ENCODE results near the gene HDAC4. TPM values are rescaled to one million over a fixed set of nuclear protein-coding genes. Genes with fewer than 3 reads are reported as not detected.

HDAC4 gene
- total RNA-seq, 1 donor from 2014 or later = 33.9 TPM

DNA sequence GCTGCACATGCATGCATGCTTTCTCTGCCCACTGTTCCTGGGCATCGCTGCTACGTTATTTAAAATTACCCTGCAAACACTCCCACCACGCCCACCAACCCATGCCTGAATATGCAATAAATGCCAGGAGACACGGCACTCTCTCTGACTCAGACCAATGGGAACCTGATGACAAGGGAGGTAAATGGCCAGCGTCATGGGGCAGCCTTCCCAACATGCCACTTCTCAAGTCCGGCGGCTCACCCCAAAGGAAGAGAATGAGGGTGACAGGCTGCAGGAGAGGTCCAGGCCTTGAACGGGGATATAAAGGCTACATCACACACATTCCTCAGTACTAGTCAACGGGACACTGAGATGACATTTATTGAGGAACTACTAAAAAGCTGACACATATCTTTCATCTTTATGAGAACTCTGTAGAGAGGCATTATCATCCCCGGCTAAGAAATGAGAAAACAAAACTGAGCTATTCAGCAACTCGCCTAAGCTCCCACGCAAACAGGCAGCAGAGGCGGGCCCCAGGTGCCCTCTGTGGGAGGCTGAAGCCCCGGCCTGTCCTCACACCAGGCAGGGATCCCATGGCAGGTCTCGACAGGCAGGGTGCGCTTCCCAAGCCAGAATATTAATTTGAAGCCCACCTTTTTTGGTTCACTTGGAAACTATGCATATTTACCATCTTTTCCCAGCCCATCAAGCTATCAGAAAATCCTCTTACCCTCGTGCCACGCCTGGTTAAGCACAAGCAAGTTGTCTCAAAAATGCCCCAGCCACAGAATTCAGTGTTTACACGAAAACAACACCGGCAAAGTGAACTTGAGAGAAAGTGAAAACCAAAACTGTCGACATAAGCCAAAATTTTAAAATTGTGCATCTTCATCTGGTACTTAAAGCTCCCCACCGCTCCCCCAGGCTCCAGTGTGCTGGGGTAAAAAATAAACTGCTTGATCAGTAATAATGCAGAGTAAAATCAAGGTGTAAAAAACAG, 166.3 kb downstream of the HDAC4 start:
- no peak for ATAC-seq

DNA sequence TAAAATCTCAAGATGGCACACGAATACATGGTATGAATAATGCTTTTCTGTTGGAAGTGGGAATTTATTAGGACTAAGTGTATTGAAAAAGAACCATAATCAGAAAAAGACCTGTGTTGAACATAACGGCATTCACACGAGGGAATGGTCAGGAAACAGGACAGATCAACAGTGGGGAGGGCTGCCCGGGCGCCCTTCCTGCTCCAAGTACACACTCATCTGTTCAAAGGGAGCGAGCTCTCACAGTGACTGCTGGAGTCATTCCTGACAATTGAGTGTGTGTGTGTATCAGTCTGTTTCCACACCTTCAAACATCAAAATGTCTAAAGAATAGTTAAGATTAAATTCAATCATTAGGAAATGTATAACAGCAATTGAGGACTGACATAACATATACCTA, 167.2 kb downstream of the HDAC4 start:
- no peak for ATAC-seq

DNA sequence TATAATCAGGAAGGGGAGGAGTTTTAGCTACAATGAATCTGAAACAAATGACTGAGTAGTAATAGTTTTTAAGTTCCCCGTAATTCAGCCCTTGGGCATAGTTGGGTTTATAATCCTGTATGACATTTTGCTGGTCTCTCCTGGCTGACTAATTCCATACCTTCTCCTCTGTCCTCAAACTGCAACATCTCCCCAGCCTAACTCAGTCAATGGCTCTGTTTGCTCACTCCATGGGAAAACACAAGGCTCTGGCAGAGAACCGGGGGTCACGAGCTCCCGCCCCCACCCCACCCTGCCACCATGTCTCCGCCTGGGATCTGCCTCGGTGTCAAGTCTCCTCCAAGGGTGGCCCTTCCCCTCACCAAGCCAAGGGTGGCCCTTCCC, 168.6 kb downstream of the HDAC4 start:
- ATAC-seq = no peak

DNA sequence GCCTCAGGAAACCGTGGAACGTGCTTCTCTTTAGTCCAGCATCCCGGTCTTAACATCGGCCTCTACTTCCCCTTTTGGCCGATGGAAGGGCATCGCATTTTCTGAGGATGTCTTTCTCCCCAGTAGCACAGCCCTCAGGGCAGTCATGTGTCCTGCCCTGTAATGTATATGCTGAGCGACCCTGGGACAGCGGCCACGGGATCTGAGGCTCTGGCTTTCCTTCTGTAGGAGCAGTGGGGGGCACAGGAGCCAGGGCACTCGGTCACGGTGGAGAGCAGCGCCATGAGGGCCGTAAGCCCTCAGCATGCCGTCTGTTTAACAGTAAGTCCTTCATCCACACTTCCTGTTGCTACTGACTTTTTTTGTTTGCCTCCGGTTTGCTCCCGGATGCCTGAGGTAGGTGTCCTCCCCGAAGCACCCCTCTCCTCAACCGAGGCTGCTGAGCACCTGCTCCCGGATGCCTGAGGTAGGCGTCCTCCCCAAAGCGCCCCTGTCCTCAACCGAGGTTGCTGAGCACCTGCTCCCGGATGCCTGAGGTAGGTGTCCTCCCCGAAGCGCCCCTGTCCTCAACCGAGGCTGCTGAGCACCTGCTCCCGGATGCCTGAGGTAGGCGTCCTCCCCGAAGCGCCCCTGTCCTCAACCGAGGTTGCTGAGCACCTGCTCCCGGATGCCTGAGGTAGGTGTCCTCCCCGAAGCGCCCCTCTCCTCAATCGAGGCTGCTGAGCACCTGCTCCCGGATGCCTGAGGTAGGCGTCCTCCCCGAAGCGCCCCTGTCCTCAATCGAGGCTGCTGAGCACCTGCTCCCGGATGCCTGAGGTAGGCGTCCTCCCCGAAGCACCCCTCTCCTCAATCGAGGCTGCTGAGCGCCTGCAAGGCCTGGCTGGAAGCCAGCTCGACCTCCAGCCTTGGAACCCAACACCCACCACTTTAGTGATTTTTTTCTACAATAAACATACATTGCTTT, 169.3 kb downstream of the HDAC4 start:
- ATAC-seq = no peak

DNA sequence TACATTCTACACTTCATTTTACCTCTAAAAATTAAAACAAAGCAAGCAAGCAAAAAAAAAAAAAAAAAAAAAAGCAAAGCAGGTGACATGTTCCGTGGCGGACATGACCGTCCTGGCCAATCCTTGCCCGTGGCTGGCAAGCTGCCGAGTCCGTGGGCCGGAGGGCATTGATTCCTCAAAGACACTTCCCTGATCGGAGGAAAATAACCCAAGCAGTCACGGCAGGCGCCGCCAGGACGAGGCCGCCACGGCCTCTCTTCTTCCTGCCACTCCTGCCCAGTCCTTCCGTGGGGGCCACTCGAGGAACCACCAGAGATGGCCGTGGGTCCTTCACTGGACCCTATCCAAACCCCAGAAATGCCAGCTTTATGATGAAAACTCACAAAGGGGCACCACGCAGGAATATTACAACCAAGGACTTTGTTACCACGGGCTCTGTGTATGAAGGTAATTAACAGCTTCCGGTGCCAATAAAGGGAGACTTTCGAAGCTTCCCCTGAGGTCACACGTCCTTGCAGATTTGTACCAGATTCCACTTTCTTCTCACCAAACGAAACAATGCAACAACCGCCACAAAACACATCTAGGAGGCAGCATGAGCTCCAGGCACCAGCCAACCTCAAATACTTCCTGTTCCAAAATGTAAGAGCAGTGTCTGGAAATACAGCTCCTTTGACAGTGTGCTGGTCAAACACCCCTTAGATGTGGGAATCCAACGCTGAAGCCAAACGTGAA, 170.3 kb downstream of the HDAC4 start:
- no peak for ATAC-seq

DNA sequence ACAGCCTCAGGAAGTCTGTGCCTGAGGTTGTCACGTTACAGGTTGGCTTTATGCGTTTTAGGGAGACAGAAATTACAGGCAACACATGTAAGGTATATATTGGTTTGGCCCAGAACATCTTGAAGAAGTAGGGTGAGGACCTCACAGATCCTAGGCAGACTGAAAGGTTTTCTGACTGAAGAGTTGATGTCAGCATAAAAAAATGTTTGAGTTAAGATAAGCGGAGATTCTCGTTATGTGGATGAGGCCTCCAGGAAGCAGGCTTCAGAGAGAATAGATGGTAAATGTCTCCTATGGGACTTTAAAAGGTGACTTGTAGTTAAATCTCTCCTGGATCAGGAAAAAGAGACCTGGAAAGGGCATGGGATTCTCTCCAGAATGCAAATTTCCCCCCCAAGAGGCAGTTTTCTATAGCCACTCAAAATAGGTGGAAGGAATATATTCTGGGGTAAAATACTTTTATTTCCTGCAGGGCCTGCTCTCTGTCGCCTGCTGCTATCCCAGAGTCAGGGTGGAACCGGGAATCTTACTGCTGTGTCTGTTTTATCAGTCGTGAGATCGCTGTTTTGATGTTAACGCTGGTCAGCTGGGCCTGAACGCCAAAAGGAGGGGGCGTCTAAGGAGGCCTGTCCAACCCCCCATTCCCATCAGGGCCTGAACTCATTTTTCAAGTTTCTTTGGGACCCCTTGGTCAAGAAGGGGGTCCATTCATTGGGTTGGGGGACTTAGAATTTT, 171.1 kb downstream of the HDAC4 start:
- ATAC-seq = no peak

DNA sequence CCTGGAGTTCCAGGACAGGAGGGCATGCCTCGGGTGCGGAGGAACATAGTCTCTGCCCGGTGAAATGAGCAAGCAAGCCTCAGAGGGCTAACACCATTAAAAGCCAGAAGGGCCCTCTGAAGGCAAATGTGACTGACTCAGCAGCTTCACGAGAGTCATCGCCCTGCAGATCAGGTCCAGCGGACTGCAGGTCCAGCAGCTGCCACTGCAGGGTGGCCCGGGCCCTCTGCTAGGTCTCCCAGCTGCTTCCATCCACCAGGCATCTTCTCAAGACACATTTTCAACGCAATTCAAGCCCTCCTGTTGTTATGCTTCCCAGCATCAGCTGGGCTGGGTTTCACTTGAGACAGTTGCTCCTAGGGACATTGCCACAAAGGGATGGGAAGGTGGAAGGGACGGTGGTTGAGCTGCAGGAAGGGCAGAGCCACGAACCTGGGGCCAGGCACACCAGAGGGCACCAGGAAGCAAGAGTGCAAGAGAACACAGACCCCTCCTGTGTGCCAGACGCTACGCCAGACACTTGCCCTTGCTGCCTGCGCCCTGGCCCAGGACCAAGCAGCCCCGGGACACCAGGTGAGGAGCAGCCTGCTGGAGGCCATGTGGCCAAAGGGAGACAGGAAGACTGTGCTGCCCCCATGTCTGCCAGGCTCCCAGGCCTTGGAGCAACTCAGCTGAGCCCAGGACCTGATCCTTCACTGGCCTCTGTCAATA, 173.0 kb downstream of the HDAC4 start:
- ATAC-seq = peak; percentile 23

DNA sequence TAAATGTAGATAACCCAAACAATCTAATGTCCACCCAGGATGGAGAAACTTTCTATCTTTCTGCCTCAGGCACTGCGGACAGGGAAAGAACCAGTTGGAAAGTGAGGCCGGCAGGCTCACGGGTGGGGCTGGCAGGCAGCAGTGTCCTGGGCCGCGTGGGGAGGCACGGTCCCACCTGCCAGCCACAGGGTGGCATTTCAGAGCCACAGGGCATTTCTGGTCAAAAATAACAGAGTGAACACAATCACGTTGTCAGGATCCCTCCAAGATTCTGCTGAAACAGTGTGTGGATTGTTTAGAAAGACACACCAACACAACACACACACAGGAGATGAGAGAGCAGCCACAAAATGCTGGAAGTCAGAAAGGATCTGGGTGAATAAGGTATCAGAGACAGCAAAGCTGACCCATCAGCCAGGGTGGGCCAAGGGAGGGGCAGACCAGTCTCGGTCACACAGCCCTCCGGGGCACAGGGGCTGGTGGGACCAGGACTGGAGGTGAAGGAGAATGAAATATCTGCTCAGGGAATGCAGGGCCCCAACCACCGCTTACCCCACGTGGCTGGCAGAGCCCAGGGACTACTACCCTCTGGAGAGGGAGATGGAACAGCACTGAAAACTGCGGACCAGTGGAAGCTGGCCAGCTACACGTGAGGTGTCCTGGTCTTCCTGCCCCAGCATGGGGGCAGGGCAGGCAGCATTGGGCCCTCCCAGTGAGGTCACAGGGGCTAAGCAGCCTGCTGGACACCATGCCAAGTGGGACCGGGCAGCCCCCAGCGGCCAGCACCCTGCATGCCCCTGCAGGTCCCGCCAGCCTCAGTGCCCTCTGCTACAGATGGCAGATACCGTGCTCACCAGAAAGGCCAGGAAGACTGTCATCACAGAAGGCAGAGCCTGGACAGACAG, 173.9 kb downstream of the HDAC4 start:
- no peak for ATAC-seq

DNA sequence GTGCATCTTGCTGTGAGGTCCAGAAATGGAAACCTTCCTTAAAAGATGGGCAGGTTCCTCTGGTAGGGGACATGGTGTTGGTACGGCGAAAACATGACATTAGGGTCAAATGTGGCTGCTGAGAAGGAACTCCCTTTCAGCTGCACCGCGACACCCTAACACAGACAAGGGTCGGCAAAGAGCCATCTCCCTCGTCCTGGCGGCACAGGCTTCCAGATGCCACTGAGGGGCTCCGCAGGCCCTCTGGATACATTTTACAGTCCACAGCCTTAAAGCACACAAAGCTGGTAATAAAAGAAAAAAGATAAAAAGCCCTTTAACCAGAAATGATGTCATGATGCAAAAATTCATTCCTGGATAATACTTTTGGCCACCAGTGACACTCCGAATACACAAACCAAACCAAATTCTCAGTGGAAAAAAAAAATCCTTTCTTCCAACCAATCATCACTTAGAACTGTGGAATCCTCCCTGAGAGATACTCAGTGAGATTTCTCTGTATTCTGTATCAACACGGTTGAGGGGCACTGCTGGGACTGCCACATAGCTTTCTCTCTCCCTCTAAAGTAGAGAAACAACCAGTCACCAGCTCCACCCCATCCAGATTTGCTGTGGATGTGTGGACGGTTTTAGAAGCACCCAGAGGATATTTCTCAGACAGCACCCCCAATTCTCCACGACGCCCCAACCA, 174.8 kb downstream of the HDAC4 start:
- no peak for ATAC-seq

DNA sequence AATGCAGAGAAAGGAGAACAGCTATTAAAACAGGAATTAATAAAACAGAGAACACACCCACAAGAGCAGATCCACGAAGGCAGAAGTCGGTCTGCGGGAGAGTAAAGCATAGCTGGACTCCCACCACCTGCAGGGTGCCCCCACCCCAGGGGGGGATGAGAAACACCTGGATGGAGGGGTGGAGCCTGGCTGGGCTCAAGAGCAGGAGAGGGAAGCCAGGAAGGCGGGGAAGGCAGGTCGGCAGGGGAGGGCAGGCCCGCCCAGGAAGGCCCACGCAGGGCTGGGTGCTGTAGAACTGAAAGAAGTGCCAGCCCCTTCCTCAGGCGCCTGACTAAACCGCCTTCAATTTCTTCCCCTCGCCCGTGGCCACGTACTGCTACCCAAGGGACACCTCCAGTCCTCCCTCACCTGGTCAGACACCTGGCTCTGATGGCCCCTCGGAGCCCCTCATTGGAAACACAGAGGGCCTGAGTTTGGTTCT, 175.4 kb downstream of the HDAC4 start:
- no peak for ATAC-seq

DNA sequence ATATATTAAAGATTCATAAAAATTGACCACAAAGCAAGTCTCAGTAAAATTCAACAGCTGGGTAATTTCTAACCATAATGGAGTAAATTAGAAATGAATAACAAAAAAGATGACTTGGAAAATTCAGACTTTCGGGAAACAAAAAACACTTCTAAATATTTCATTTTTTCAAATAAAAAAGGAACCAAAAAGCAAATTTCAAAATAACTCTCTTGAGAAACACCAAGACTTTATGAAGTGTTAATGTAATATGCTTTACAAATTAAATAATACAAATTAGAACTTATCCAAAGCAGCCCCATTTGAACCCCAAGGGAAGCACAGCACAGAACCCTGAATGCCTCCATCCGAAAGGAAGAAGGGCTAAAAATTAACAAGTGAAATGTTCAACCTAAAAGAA, 175.9 kb downstream of the HDAC4 start:
- no peak for ATAC-seq

DNA sequence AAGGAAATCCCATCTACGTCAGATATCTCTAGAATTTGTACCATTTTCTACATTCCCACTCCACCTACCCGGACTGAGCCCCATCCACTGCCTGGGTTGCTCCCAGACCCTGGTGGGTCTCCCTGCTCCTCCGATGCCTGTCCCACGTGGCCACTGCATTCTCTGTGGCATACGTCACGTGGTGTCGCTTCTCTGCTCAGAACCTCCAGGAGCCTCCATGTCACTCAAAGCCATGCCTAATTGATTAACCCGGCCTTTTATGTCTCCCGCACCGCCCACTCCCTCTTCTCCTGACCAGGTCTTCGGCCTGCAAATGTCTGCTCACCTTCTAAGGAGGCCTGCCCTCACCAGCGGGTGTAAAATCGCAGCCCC, 176.6 kb downstream of the HDAC4 start:
- ATAC-seq = no peak

DNA sequence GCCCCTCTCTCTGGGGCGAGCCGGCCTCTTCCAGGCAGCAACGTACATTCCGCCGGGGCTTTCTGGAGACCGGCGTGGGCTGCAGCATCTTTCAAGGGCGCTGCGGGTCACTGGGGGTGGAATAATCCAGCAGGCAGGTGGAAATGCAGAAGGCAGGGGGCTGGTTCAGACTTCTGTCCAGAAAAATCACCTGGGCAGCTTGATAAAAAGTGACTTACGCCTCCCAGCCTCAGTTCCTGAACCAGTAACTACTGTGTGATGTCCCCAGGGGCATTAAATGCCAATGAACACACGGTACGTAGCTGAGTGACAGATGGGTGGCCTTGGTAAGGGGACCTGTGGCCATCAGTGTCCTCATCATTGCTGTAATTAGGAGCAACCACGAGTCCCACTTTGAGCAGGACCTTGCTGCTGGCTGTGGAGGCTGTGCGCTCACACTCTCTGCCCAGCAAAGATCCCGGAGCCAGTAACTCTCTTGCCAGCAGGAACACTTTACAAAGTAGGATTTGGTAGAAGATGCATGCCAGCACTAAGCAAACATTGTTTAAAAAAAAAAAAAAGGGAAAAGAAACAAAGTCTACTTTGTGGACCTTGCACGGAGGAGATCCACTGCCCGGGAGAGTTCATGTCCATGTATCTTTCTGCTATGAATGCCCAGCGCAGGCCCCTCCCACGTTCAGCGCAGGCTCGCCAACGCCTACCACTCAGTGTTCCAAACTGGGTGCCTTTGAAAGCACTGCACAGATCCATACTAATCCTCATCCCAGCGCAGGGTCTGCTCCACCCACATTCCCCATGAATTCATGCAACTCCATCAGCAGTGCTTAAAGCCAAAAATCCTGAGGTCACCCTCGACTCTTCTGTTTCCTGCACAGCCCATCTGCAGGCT, 177.3 kb downstream of the HDAC4 start:
- peak; percentile 62 for ATAC-seq

DNA sequence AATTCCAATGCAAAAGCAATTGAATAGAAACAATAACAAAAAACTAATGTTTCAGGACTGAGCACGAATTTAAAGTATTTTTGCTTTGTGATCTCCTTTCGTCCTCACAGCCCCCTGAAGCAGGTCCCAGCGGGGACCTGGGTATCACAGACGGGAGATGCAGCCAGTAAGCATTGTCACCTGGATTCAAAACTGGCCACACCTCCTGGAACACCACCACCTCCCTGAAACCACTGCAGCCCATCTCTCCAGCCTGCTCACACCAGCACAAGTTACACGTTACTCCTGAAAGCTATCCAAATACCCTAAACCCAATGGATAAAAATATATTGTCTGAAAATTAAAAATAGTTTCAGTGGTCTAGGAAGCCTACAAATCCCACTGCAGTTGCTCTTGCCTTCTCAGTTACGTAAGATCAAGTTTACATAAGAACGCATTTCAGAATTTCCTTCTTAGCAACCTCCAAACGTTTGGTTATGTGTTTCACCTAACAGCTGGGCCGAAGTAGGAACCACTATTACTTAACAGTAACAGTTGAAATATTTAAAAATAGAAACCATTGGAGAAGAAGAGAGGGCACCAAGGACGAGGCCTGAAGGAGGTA, 178.0 kb downstream of the HDAC4 start:
- ATAC-seq = no peak

DNA sequence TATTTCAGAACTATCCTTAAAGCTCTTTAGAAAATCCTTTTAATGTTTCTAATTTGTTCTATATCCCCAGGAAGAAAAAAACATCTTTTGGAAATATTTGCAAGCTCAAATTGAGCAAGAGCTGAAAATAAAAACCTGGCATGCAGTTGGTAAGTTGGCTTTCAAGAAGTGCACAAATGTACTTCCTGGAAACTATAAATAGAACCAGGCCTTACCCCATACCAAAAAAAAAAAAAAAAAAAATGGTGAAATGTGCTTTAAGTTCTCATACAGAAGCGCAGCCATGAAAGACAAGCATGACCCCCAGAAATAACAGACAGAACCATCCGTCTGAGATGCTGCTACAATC, 178.5 kb downstream of the HDAC4 start:
- no peak for ATAC-seq

DNA sequence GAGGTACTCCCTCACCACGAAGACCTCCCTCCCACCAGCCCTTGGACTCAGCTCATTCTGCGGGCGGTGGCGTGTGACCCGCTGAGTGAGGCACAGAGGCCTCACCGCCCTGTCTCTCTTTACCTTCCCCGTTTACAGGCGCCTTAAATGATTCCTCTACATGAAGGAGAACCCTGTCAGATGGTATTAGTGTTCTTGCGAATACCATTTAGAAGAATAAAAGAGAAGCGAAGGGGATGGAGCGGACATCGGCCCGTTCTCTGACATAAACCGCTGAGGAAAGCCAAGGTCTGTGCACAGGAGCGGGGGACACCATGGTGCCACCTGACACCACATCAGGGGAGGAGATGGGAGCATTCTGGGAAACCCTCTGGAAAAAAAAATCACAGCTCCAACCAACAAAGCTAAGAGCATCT, 179.8 kb downstream of the HDAC4 start:
- ATAC-seq = no peak

DNA sequence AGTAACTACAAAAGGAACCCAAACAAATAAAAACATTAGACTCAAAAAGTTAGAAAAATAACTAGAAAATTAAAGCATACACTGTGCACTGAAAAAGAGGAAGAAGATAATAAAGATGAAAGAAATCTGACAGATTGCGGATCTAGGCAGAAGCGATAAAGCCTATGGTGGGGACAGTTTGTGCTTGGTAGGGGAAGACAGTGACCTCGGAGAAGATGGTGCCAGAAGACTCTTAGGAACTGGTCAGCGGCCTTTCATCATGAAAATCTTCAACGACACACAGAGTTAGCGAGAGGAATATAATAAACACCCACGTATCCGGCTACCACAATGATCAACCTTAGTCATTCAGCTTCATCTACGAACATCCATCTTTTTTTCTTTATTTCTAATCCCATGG, 180.5 kb downstream of the HDAC4 start:
- ATAC-seq = no peak
